NB4 (cell line): Measurements from ENCODE around the gene CHN1.
A peak's percentile ranks its signal among the peaks of the same experiment; 100 is the strongest.

Source experiments
- DNase-seq: peaks from one replicate; pipeline ENCODE4 v3.0.0; 2010; ENCODE audit warnings: low read depth
- H3K4me3 ChIP-seq: one replicate; pipeline ENCODE4 v1.5.1; 2011; ENCODE audit warnings: mild to moderate bottlenecking, low read depth, low read length, moderate library complexity
- MYC ChIP-seq: IDR thresholded peaks from 2 replicates; pipeline ENCODE4 v1.6.1; 2011; ENCODE audit warnings: low read depth, low read length
- POLR2A ChIP-seq: IDR thresholded peaks from 2 replicates; pipeline ENCODE4 v1.6.1; 2011; ENCODE audit warnings: mild to moderate bottlenecking; ENCODE audit not compliant: insufficient read length; ENCODE audit errors: extremely low read depth
- TF ChIP-seq, protein P1 (sequence below): IDR thresholded peaks from 2 replicates; pipeline ENCODE4 v1.6.1; 2011; ENCODE audit warnings: low read depth, low read length
- TF ChIP-seq, protein P2 (sequence below): IDR thresholded peaks from one replicate; pipeline ENCODE4 v1.5.1; 2012; ENCODE audit warnings: low read depth, low read length

CHN1 gene

DNA sequence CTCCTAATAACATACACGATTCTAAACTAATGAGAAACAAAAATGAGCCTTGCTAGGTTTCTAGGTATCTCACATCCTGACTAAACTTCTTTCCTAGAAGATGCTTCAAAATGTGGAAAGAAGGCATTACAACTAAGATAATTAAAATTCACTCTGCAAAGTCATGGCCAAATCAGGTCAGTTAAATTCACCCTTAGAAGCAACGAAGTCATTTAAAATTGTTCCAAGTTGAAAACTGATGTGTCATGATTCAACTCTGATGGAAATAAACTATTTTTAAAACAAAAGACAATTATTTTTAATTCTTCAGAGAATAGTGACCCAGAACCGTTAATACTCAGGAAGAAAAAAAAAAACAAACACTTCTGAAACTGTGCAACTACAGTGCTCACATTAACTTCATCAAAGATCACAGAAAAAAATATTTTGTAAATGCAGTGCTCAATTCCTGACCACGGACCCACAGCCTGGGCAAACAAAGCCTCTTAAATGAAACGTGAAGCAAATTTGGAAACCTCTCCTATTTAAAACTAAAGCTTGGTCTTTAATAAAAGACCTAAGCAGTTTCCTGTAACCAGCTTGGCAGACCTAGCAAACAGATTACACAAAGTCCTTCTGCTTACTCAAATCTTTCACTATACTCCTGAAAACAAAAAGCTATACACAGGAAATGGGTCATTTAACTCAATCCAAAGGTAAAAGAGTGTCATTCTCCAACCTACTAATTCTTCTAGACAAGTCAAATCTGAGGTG is 39.0 kb downstream of the CHN1 start:
- no peak overlapping the region for H3K4me3 ChIP-seq
- no peak for DNase-seq

DNA sequence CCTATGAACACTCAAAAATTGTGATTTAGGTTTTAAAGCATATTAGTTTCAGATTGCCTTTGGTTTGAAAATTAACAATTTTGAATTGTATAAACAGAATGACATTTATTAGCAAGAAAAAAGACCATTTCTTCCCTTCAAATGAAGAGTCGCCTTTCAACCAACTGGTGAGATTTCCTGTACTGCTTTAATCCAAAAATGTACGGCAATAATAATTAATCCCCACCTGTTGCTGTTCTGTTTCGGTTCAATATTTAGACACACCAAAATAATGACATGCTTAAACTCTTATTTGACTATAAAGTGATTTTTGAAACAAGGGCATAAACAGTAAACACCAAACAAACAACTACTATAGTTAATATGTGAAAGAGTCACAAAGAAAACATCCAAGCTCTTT is 39.6 kb downstream of the CHN1 start:
- H3K4me3 ChIP-seq: no peak overlapping the region
- TF ChIP-seq POLR2A (no peak), MYC (no peak)
- TF ChIP-seq, protein P1, sequence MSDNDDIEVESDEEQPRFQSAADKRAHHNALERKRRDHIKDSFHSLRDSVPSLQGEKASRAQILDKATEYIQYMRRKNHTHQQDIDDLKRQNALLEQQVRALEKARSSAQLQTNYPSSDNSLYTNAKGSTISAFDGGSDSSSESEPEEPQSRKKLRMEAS: no peak
- TF ChIP-seq, protein P2, sequence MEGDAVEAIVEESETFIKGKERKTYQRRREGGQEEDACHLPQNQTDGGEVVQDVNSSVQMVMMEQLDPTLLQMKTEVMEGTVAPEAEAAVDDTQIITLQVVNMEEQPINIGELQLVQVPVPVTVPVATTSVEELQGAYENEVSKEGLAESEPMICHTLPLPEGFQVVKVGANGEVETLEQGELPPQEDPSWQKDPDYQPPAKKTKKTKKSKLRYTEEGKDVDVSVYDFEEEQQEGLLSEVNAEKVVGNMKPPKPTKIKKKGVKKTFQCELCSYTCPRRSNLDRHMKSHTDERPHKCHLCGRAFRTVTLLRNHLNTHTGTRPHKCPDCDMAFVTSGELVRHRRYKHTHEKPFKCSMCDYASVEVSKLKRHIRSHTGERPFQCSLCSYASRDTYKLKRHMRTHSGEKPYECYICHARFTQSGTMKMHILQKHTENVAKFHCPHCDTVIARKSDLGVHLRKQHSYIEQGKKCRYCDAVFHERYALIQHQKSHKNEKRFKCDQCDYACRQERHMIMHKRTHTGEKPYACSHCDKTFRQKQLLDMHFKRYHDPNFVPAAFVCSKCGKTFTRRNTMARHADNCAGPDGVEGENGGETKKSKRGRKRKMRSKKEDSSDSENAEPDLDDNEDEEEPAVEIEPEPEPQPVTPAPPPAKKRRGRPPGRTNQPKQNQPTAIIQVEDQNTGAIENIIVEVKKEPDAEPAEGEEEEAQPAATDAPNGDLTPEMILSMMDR: no peak
- no peak for DNase-seq

More for the DNA sequence above, 39.0 kb downstream of the CHN1 start:
- TF ChIP-seq, protein P1: no peak
- TF ChIP-seq POLR2A (no peak), MYC (no peak)
- TF ChIP-seq, protein P2: no peak

DNA sequence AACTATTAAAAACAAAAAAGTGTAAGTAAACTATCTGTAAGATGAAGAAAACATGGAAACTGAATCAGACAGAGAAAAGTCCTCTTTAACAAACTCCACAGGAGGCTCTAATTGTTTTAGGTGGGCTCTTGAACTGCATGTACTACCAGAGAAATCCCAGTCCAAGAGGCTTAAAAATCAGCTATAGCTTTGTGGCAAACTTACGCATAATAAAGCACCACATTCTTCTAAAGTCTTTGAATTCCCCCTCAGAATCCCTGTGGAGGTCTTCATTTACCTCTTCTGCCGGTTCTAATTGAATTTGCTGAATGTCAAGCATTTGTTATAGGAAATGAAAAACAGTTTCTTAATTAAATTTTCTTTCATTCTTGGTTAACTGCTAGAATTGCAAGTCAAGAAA is 40.8 kb downstream of the CHN1 start:
- TF ChIP-seq, protein P1: no peak
- TF ChIP-seq MYC (no peak), POLR2A (no peak)
- TF ChIP-seq, protein P2: no peak
- H3K4me3 ChIP-seq: no peak overlapping the region
- DNase-seq: no peak

DNA sequence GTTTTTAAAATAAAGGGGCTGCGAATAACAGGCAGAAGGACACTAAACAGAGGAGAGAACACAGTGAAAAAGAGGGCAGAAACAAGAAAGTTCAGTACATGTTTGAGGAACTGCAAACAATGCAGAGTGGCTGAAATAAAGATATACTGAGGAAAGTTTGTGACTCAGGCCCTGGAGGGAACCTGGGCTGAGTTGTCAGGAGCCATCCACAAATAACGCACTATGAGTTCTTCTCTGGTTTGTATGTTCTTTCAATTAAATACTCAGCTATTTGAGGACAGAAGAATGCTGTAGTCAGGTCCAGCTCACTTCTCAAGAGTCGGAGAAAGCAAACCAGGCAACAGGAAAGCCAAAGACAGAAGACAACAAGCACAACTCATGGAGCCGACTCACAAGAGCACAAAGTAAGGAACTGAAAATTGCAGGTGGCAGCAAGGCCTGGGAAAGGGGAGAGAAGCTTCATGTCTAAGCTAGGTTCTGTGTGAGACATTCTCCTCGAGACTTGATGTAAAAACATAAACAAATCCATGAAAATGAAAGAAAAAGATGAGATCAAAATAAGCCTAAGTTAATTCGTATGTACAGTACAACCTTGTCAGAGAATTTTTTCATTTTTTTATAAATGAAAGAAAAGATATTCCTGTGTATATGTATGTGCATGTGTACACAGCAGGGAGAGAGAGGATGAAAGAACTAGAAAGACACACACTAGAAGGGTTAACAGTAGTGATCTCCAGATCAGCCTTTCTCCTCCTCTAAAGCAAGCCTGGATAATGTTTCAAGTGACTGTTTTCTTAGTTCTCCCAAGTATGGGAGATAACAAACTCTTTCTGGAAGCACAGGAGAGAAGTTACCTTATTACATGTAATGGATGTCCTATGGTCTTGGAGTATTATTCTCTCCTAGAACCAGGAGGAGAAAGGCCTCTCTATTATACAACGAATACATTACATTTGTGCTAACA is 41.5 kb downstream of the CHN1 start:
- H3K4me3 ChIP-seq: no peak overlapping the region
- TF ChIP-seq POLR2A (no peak), MYC (no peak)
- TF ChIP-seq, protein P1: no peak
- TF ChIP-seq, protein P2: no peak
- no peak for DNase-seq

DNA sequence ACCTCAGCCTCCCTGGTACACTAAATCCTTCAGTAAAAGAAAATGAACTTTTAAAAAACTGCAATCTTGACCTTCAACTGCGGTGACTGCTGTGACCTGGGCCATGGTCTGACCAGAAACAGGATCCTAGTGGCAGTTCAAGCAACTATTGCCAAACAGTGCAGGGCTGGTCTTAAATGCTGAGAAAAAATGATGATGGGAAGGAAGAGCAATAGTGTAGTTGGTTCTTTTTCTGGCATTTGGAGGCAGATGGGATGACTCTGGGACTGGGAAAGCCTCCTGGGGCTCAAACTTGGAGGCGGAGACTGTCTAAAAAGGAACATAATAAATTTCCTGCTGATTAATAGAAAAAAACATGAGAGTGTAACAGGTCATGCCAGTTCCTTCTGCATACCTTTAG is 45.4 kb downstream of the CHN1 start:
- peak; percentile 7 for DNase-seq
- TF ChIP-seq, protein P2: no peak
- TF ChIP-seq, protein P1: no peak
- no peak for TF ChIP-seq MYC
- TF ChIP-seq POLR2A: no peak
- no peak overlapping the region for H3K4me3 ChIP-seq
